ENCODE results near the gene MPI.

The MPI gene

DNA sequence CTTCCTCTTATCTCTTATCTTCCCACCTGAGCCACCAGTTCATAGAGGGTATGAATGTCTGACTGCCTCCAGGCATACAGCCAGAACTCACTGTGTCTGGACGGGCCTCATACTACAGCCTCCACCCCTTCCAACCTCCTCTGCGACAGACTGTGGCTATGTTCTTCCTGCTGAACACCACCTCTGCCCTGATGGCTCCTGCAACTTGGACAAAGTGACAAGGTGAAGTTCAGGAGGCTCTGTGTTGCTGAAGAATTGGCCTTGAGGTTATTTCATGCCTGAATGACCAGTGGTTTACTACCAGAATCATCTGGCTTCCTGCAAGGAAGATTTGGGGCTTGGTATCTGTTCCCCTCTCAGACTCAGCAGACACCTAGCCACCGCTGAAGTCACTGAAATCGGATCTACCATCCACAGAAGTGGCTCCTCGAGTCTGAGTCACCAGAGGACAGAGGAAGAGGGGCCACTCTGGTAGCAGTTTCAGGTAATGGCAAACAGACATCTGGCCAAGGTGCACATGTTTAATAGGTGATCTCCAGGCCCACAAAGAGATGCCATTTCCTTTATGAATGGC is 32.7 kb upstream of the MPI start:
- Histone ChIP-seq H3K4me3 (replicated peaks; ENCODE audit: low read depth, low read length) (peak overlapping the region; percentile 16; the same call in 1 of the 2 replicates), H3K27me3 (replicated peaks; ENCODE audit: control insufficient read depth, insufficient read depth, low read length) (no peaks in the 10 kb centered on the region), H3K36me3 (ENCODE audit: control insufficient read depth, insufficient read depth, low read length) (peaks cover 17% of the 10 kb centered on the region)
- TF ChIP-seq, protein P1, sequence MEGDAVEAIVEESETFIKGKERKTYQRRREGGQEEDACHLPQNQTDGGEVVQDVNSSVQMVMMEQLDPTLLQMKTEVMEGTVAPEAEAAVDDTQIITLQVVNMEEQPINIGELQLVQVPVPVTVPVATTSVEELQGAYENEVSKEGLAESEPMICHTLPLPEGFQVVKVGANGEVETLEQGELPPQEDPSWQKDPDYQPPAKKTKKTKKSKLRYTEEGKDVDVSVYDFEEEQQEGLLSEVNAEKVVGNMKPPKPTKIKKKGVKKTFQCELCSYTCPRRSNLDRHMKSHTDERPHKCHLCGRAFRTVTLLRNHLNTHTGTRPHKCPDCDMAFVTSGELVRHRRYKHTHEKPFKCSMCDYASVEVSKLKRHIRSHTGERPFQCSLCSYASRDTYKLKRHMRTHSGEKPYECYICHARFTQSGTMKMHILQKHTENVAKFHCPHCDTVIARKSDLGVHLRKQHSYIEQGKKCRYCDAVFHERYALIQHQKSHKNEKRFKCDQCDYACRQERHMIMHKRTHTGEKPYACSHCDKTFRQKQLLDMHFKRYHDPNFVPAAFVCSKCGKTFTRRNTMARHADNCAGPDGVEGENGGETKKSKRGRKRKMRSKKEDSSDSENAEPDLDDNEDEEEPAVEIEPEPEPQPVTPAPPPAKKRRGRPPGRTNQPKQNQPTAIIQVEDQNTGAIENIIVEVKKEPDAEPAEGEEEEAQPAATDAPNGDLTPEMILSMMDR (IDR thresholded peaks at IDR 0.05; ENCODE audit: insufficient read depth, low read length, poor library complexity, severe bottlenecking) = no peak
- DNase-seq (ENCODE audit: extremely low read depth, insufficient read length) = peak; percentile 62

DNA sequence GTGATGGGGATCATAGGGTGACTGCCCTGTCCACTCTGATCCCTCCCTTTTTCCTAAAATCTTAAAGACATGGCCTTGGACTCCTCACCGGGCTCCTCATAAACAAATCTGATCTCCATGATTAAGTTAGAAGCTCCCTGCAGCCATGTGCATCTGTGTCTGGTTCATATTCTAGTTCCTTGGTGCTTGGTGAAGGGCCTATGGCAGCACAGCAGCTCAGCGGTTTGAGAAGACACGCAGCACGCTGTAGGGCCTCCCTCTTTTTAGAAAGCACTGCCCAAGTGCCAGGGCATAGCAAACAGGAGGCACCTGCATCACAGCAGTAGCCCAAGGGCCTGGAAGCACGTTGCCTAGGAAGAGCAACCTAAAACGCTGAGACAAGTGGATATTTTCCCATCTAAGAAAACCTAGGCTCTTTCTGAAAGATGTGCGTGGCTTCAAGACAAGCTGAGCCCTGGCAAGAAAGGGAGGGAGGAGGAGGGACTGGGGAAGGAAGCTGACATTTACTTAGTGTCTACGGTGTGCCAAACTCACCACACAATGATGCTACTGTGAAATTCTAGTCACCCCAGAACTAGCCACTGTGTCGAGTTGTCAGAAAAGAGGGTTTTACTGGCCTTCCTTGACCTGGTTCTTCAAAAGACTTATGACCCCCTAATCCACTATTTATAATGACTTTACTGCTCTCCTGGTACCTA is 32.0 kb upstream of the MPI start:
- Histone ChIP-seq H3K4me3 (replicated peaks; ENCODE audit: low read depth, low read length) (peak overlapping the region; percentile 12), H3K36me3 (ENCODE audit: control insufficient read depth, insufficient read depth, low read length) (peaks cover 11% of the 10 kb centered on the region), H3K27me3 (replicated peaks; ENCODE audit: control insufficient read depth, insufficient read depth, low read length) (no peaks in the 10 kb centered on the region)
- TF ChIP-seq, protein P1 (IDR thresholded peaks at IDR 0.05; ENCODE audit: insufficient read depth, low read length, poor library complexity, severe bottlenecking) = no peak
- peak; percentile 38 for DNase-seq (ENCODE audit: extremely low read depth, insufficient read length)

DNA sequence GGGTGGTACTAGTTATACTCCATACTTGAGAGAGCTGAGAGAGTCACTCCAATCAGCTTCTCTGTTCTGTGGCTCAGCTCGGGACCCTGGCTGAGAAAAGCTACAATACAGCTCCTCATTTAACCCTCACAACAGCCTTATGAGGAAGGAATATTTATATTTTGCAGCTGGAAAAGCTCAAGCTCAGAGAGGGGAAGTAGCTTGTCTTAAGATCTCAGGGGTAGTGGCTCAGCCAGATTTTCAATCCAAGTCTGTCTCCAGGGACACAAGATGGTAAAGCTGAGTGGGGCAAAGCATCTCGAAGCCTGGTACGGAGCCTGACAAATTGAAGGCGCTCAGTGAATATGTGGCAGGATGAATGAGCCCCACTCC is 31.5 kb upstream of the MPI start:
- DNase-seq (ENCODE audit: extremely low read depth, insufficient read length) = no peak
- H3K36me3 ChIP-seq (ENCODE audit: control insufficient read depth, insufficient read depth, low read length) = peaks cover 5% of the 10 kb centered on the region
- TF ChIP-seq, protein P1 (IDR thresholded peaks at IDR 0.05; ENCODE audit: insufficient read depth, low read length, poor library complexity, severe bottlenecking) = no peak
- H3K27me3 ChIP-seq (replicated peaks; ENCODE audit: control insufficient read depth, insufficient read depth, low read length) = no peaks in the 10 kb centered on the region
- peak overlapping the region; percentile 6 for H3K4me3 ChIP-seq (replicated peaks; ENCODE audit: low read depth, low read length)

DNA sequence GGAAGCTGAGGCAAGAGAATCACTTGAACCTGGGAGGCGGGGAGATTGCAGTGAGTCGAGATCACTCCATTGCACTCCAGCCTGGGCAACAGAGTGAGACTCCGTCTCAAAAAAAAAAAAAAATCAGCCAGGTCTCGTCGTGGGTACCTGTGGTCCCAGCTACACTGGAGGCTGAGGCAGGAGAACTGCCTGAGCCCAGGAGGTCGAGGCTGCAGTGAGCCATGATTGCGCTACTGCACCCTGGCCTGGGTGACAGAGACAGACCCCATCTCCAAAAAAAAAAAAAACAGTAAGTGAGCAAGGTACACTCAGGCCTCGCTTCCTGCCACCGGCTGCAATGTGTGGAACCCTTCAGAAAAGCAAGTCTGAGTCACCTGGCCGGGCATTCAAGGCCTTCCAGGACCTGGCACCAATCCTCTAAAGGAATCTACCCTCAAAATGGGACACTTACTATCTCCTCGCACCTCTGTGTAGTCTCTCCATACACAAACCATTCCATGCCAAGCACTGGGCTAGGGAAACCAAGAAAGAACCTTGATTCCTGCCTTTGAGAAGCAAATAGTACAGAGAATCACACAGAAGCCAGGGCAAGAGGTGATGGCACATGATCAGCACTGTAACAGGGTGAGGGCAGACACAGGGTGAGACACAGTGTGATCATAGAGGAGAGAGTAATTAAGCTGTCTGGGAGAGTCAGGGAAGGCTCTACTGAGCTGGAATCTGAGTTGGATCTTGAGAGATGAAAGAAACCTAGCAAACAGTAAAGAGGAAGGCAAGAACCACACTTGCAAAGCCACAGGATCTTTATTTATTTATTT is 26.4 kb upstream of the MPI start:
- Histone ChIP-seq H3K36me3 (ENCODE audit: control insufficient read depth, insufficient read depth, low read length) (peaks cover 7% of the 10 kb centered on the region), H3K4me3 (replicated peaks; ENCODE audit: low read depth, low read length) (no peak overlapping the region), H3K27me3 (replicated peaks; ENCODE audit: control insufficient read depth, insufficient read depth, low read length) (no peaks in the 10 kb centered on the region)
- no peak for DNase-seq (ENCODE audit: extremely low read depth, insufficient read length)
- TF ChIP-seq, protein P1 (IDR thresholded peaks at IDR 0.05; ENCODE audit: insufficient read depth, low read length, poor library complexity, severe bottlenecking) = no peak

DNA sequence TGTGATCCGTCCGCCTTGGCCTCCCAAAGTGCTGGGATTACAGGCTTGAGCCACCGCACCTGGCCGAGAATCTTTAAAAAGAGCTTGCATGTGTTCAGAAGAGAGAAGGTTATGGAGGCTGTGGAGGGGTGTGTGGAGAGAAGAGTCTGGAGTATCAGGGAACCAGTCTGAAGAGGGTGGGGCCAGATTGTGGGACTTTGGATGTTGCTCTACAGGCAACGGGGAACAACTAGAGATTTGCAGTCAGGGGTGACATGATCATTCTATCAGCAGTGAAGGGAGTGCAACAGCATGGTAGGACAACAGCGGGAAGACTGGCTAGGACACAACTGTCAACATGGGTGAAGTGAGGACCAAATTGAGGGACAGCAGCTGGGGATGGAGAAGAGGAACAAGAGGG is 25.5 kb upstream of the MPI start:
- H3K27me3 ChIP-seq (replicated peaks; ENCODE audit: control insufficient read depth, insufficient read depth, low read length) = no peaks in the 10 kb centered on the region
- H3K36me3 ChIP-seq (ENCODE audit: control insufficient read depth, insufficient read depth, low read length) = peaks cover 9% of the 10 kb centered on the region
- H3K4me3 ChIP-seq (replicated peaks; ENCODE audit: low read depth, low read length) = no peak overlapping the region
- TF ChIP-seq, protein P1 (IDR thresholded peaks at IDR 0.05; ENCODE audit: insufficient read depth, low read length, poor library complexity, severe bottlenecking) = no peak
- DNase-seq (ENCODE audit: extremely low read depth, insufficient read length) = no peak
